ENCODE measurements around the gene SERTAD2.

- TF ChIP-seq CTCF (IDR thresholded peaks at IDR 0.05) (no peak), POLR2A (IDR thresholded peaks at IDR 0.05) (no peak), POLR2AphosphoS5 (IDR thresholded peaks at IDR 0.05) (no peak)
Observed at GRCh38 chr2:64617631-64618151, 36.0 kb downstream of the SERTAD2 start.
